ENCODE data around the gene HSPD1.
"Not testable (repeated sequence)": the region's sequence is repeated elsewhere in the genome, so short reads cannot be mapped to it uniquely, and the experiment has no call there.

GRCh38 chr2:197484248-197484647 lies 15.4 kb downstream of the HSPD1 start:
- TF ChIP-seq EZH2 (IDR thresholded peaks at IDR 0.05; ENCODE audit: borderline replicate concordance, low read length): not testable (repeated sequence)
- TF ChIP-seq, protein P1, sequence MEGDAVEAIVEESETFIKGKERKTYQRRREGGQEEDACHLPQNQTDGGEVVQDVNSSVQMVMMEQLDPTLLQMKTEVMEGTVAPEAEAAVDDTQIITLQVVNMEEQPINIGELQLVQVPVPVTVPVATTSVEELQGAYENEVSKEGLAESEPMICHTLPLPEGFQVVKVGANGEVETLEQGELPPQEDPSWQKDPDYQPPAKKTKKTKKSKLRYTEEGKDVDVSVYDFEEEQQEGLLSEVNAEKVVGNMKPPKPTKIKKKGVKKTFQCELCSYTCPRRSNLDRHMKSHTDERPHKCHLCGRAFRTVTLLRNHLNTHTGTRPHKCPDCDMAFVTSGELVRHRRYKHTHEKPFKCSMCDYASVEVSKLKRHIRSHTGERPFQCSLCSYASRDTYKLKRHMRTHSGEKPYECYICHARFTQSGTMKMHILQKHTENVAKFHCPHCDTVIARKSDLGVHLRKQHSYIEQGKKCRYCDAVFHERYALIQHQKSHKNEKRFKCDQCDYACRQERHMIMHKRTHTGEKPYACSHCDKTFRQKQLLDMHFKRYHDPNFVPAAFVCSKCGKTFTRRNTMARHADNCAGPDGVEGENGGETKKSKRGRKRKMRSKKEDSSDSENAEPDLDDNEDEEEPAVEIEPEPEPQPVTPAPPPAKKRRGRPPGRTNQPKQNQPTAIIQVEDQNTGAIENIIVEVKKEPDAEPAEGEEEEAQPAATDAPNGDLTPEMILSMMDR (conservative IDR thresholded peaks at IDR 0.05 in 1 of 2, IDR thresholded peaks at IDR 0.05 in 1 of 2; ENCODE audit: extremely low read depth in 1 of 2, insufficient read depth in 1 of 2, low read depth in 1 of 2, low read length in 2 of 2): not testable (repeated sequence)
